DMS114 treated with DMSO at 0.1 percent for 48 hours (cell line): ENCODE measurements around the gene MVD.

ENCODE experiments used
- DNase-seq: peaks from one replicate; lab custom pipeline; 2025; ENCODE audit not compliant: unreplicated experiment; lab: John Stamatoyannopoulos, UW

MVD gene

DNA sequence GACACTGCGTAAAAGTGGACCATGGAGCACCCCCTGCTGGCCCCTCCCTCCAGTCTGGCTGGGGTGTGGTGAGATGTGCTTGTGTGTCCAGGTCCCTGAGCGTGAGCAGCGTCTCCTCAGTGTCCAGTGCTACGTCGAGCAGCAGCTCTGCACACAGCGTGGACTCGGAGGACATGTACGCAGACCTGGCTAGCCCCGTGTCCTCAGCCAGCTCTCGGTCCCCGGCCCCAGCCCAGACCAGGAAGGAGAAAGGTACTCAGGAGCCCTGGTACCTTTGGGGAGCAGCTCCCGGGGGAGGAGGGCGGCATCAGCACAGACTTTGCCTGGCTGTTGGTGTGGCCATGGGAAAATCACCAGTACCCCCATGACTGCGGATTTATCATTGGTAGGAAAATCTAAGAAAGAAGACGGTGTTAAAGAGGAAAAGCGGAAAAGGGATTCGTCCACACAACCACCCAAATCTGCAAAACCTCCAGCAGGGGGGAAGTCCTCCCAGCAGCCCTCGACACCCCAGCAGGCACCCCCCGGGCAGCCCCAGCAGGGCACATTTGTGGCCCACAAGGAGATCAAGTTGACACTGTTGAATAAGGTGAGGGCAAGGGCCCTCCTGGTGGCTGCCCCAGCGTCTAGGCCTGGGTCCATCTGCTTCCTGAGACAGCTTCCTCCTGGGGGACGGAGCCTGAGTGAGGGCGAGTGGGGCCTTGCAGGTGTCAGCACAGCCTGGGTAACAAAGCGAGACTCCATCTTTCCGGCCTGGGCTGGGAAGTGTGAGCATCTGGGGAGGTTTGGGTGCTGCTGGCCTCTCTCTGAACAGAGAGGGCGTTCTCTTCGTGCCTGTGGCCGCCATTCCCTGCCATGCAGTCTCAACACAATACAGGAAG, 35.1 kb downstream of the MVD start:
- DNase-seq = no peak

DNA sequence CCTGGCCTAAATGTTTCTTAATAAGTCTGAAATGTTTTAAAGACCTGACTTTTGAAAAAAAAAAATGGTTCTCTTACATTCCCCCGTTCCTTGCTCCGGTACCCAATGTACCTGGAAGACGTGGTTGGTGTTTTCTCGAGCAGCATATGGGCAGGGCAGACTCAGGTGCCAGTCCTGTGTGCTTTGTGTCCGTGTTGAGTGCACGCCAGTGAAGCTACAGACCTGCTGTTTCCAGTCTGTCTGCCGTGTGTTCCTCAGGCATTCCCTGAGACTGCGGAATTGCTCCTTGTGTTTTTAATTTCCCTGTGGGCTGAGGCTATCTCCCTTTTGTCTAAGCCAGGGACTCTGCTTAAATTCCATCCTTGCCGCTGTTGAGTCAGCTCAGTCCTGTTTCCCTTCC, 36.2 kb downstream of the MVD start:
- no peak for DNase-seq

GRCh38 chr16:88624977-88625576, 37.8 kb downstream of the MVD start:
- DNase-seq = no peak

GRCh38 chr16:88624481-88624880, 38.4 kb downstream of the MVD start:
- DNase-seq = no peak

GRCh38 chr16:88623858-88624257, 39.0 kb downstream of the MVD start:
- DNase-seq = no peak

DNA sequence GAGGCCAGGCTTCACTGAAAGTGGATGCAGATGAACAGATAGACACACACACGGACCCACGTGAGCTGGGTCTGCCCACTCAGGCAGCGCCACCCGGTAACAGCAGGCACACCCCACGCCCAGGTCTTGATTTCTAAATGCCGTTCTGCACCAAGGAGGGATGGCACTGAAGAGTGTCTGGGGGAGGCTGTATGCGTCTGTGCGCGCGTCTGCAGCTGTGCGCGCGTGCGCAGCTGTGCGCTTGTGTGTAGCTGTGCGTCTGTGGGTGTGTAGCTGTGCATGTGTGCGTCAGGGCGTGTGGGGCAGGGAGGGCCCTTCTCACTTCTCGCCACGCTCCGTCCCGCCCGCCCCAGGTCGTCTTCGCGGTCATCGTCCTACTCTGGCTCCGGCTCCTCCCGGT, 40.0 kb downstream of the MVD start:
- DNase-seq = no peak

- no peak for DNase-seq
These were observed 40.8 kb downstream of the MVD start for GRCh38 chr16:88622125-88622524.

DNA sequence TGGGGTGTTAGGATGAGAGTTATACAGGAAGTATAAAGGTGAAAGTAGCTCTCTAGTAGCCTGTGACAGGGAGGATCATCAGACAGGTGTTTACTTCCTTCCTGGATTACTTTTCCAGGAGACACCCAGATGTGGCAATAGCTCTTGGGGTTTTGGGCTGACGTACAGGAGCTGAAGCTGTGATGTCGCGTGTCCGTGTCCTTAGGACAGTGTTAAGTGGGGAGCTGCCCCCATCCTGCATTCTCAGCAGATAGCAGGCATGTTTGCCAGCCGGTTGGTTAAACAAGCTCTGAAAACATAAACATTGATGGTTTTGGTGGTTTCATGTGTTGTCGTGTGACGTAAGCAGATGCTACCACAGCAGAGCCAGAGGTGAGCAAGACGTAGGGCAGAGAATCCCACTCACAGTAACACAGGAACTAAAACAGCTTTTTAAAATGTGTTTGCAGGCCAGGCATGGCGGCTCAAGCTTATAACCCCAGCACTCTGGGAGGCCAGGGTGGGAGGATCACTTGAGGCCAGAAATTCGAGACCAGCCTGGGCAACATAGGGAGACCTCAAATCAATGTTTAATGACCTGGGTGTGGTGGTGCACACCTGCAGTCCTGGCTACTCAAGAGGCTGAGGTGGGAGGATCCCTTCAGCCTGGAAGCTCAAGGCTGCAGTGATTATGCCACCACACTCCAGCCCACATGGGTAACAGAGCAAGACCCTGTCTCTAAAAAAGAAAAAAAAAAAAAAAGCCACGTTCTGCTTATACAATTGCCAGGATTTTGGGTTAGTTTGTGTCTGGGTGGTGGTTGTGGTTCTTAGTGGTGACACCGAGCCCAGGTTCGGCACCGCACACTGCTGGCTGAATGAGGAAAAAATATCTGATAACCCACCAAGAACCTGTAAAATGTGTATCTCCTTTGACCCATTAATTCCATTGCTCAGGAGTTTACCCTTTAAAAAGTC, 42.8 kb downstream of the MVD start:
- DNase-seq = no peak

DNA sequence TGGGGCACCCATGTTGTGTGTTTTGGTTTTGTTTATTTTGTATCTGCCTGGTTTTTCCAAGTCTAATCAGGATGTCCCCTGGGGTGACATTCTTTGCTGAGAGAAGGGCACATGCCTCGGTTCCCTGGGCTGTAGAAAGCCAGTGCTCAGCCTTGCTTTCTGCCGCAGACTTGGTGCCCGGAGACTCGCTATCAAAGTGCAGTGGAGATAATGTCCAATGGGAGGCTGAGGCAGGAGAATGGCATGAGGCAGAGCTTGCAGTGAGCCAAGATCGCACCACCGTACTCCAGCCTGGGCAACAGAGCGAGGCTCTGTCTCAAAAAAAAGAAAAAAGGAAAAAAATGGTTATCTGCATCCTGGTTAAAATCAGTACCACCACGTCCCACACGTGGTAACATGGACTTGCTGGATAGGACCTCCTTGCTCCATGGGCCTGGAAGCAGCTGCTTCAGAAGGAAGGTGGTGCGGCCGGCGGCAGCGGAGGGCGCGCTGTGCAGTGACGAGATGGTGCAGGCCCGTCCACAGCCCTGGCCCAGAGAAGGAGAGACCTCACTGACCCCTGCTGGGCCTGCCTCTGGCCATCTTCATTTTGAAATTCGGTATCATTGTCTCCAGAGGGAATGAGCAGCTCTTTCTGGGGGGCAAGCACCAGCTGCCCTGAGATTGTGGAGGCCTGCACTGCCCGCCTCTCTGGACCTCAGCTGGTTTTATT, 43.8 kb downstream of the MVD start:
- no peak for DNase-seq

DNA sequence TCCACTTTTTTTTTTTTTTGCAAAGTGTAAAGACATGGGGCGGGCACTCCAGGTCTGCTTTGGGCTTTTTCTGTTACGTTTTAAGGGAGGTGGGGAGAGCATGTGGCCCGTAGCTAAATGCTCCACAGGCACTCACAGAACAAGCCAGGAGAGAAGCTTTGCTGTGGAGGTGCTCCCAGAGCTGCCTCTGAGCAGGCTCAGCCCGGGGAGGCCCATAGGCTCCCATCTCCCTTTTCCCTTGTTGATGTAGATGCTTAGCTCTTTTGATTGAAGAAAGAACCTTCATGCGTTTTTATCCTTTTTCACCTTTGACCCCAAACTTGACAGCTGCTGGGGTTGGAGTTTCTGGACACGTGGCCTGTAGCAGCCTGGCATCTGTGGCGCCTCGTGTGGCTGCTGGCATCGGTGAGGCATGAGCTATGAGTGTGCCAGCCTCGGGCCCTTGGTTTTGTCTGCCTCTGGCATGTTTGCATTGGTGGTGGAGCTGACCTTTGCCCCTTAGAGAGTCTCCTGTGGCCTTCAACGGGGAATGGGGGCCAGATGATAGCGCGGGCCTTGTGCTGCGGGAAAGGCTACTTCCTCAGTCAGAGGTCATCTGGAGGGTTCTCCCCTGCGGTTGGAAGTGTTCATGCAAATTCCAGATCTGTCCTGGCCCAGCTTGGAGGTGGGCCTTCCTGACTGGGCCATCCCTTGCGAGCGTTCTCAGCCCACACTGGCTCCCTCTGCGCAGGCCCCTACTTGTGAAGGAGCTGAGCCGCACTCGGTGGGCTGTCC, 44.5 kb downstream of the MVD start:
- DNase-seq = no peak

DNA sequence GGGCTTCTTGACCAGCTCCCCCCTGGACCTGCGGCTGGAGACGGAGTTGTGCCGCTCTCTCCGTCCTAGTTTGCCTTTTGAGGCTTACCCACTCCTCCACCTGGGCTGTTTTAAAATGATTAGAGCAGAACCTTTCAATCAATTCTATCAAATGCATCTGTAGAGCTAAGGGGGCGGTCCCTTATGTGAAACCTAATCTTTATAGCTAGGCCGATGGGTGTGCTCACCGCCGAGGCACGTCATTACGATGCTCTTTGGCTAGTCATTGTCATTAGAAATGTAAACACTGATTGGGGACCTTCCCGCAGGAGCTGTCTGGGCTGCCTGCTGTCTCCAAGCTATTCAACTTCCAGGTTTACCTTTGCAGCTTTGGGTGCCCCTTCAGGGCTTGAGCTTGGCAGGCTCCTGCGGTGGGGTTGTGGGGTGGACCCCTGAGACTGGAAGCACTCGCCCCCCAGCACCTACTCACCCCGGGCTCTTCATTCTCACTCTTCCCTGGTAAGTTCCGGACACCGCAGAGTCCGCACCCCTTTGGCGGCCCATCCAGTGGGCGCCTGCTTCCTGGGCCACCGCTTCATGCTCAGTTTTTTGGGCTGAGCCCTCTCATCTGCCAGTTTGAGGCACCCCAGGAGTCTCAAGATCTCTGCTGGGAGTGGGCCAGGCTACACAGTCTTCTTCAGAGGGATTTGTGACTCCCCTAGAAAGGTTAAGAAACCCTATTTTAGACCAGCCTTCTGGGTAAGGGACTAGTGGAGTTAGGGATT, 45.4 kb downstream of the MVD start:
- no peak for DNase-seq

- no peak for DNase-seq
These were observed 46.2 kb downstream of the MVD start for GRCh38 chr16:88616736-88617135.

DNA sequence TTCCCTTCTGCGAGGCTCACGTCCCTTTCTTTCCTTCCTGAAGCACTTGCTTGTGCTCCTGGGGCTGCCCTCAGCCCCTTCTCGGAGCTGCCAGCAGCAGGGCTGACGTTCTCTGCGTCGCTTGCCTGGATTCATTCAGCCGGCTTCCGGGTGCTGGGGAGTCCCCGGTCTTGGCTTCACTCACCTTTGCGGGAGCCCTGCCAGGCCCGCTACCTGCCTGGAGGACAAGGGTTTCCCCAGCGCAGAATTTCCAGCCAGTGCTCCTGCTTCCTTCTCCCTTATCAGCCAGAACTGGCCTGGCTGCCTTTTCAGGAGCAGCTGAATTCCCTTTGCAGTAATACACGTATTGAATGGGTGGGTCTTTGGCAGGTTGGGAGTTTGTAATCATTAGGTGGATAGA, 46.6 kb downstream of the MVD start:
- no peak for DNase-seq

DNA sequence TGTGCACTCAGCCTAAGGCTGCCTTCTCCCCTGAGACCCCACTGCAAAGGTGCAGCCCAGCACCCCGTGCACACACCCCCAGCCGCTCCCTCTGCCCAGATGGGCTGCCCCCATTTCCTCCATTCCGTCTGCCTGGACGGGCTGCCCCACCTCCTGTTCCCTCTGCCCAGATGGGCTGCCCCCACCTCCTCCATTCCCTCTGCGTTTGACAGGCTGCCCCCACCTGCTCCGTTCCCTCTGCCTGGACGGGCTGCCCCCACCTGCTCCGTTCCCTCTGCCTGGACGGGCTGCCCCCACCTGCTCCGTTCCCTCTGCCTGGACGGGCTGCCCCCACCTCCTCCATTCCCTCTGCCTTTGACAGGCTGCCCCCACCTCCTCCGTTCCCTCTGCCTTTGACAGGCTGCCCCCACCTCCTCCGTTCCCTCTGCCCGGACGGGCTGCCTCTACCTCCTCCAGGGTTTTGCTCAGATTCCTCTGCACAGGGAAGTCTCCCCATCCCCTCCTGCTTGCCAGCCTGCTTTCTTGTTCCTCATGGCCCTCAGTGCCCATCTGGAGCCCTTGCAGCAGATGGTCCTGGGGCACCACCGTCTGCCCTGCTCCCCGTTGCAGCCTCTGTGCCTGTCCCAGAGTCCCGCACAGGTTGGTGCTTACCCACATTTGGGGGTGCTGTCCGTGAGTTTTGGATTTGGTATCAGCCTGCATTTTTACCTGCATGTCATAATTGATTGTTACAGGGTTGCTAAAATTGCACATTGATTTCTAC, 47.9 kb downstream of the MVD start:
- no peak for DNase-seq

DNA sequence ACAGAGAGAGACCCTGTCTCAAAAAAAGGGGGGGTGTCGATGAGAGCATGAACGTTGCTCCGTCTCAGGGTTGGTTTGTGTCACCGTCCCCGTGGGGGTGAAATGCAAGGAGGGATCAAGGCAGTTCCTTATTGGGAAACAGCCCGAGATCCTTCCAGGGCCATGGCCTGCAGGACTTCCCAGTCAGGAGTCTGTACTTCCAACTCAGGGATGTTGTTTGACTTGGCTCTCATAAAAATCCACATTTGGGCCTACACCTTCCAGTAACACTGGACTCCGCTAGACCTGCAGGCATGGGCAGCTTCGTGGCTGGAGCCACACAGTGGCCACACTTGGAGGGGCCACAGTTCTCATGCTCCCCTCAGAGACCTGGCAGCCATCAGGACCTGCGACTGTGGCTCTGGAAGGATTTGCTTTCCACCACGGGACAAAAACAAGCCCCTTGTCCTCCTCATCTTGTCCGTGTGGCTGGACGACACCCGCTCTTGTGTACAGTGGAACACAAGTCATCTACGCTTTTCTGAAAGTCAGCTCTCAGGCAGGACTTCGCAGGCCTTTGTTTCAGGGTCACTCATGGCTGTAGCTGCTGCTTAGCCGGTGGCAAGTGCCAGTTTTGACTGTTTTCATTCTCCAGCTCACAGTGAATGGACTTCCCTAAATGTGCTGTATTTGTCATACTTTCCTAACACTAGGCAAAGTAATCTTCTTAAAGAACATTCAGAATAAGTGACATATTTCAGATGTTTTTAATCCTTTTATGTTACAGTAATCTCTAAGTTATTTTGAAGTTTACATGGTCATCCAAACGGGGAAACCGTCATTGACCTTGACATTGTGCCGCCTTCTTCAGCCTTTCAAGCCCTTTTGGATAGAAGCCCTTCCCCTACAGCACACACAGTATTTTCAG, 48.7 kb downstream of the MVD start:
- no peak for DNase-seq

DNA sequence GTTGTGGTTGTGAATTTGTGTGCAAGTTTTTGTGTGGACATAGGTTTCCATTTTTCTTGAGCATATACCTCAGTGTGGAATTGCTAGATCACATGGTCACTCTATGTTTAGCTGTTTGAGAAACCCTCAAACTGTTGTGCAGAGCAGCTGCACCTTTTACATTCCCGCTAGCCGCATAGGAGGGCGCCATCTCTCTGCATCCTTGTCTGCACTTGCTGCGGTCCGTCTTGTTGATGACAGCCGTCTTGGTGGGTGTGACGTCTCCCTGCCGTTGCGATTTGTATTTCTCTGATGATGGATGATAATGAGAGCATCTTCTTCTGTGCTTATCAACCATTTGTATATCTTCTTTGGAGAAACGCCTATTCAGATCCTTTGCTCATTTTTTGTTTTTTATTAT, 49.6 kb downstream of the MVD start:
- DNase-seq = no peak

GRCh38 chr16:88610909-88611812, 51.7 kb downstream of the MVD start:
- no peak for DNase-seq
